HepG2 (cell line): Measurements from ENCODE around the gene CYLD. TPM values are rescaled to one million over a fixed set of nuclear protein-coding genes. Genes with fewer than 3 reads are reported as not detected.

Source experiments
- CREM ChIP-seq, 2 experiments: sonication (generic) in 1 of 2; formaldehyde crosslinking in 1 of 2; IDR thresholded peaks; 2 replicates each; pipeline versions ENCODE4 v1.4.0 to v1.6.1; 2016 to 2020; ENCODE audit warnings: antibody characterized with exemption in 1 of 2, mild to moderate bottlenecking in 1 of 2, missing genetic modification reagents in 1 of 2
- FIP1L1 ChIP-seq: fragments of 200-400 bp; formaldehyde crosslinking; IDR thresholded peaks from 2 replicates; pipeline ENCODE4 v1.6.1; 2018; ENCODE audit warnings: low read depth, mild to moderate bottlenecking, low read length, moderate library complexity, borderline replicate concordance; ENCODE audit not compliant: insufficient read depth
- GATAD1 ChIP-seq: IDR thresholded peaks from 2 replicates; pipeline ENCODE4 v1.6.1; 2016; ENCODE audit warnings: missing genetic modification reagents, missing compliant biosample characterization
- MAFG ChIP-seq: sonication (generic); formaldehyde crosslinking; IDR thresholded peaks from 2 replicates; pipeline ENCODE4 v1.5.1; 2020; ENCODE audit warnings: mild to moderate bottlenecking, missing genetic modification reagents
- MEIS1 ChIP-seq: sonication (generic); formaldehyde crosslinking; IDR thresholded peaks from 2 replicates; pipeline ENCODE4 v1.9.0; 2021; ENCODE audit warnings: mild to moderate bottlenecking, missing genetic modification reagents, moderate library complexity, borderline replicate concordance
- NCOA2 ChIP-seq: sonication (generic); formaldehyde crosslinking; IDR thresholded peaks from 2 replicates; pipeline ENCODE4 v1.8.0; 2022; ENCODE audit warnings: inconsistent platforms
- PRMT3 ChIP-seq: sonication (generic); formaldehyde crosslinking; IDR thresholded peaks from 2 replicates; pipeline ENCODE4 v1.8.1; 2022; ENCODE audit warnings: low read depth, mild to moderate bottlenecking, moderate library complexity, missing genetic modification reagents, borderline replicate concordance
- SMAD3 ChIP-seq: sonication (generic); formaldehyde crosslinking; IDR thresholded peaks from 2 replicates; pipeline ENCODE4 v1.4.0; 2020; ENCODE audit warnings: missing genetic modification reagents
- SP2 ChIP-seq: sonication (generic); formaldehyde crosslinking; IDR thresholded peaks from 2 replicates; pipeline ENCODE4 v1.5.1; 2020; ENCODE audit warnings: mild to moderate bottlenecking, missing genetic modification reagents
- SUZ12 ChIP-seq: fragments of 150-350 bp; IDR thresholded peaks from 2 replicates; pipeline ENCODE4 v1.6.1; 2014; ENCODE audit warnings: low read depth, low read length
- ZBTB33 ChIP-seq: sonication (generic); formaldehyde crosslinking; IDR thresholded peaks from 2 replicates; pipeline ENCODE4 v1.4.0; 2020; ENCODE audit warnings: missing genetic modification reagents
- ZFP1 ChIP-seq: IDR thresholded peaks from 2 replicates; pipeline ENCODE4 v1.6.1; 2016
- ZNF367 ChIP-seq: sonication (generic); formaldehyde crosslinking; IDR thresholded peaks from 2 replicates; pipeline ENCODE4 v1.4.0; 2020; ENCODE audit warnings: missing genetic modification reagents, borderline replicate concordance
- ZNF414 ChIP-seq: sonication (generic); formaldehyde crosslinking; IDR thresholded peaks from 2 replicates; pipeline ENCODE4 v1.5.0; 2020; ENCODE audit warnings: missing genetic modification reagents
- ZNF564 ChIP-seq: sonication (generic); formaldehyde crosslinking; IDR thresholded peaks from 2 replicates; pipeline ENCODE4 v1.8.1; 2023; ENCODE audit warnings: mild to moderate bottlenecking, missing genetic modification reagents
- ZNF749 ChIP-seq: sonication (generic); formaldehyde crosslinking; IDR thresholded peaks from 2 replicates; pipeline ENCODE4 v1.8.0; 2022; ENCODE audit warnings: mild to moderate bottlenecking, missing genetic modification reagents, moderate library complexity, borderline replicate concordance
- ZNF816 ChIP-seq: sonication (generic); formaldehyde crosslinking; IDR thresholded peaks from 2 replicates; pipeline ENCODE4 v1.8.0; 2022; ENCODE audit warnings: missing genetic modification reagents, mild to moderate bottlenecking, borderline replicate concordance
- ZNF878 ChIP-seq: sonication (generic); formaldehyde crosslinking; IDR thresholded peaks from 2 replicates; pipeline ENCODE4 v1.8.1; 2023; ENCODE audit warnings: mild to moderate bottlenecking, missing genetic modification reagents, moderate library complexity
- ZSCAN9 ChIP-seq: IDR thresholded peaks from 2 replicates; pipeline ENCODE4 v1.6.1; 2016; ENCODE audit warnings: borderline replicate concordance
- polyA plus RNA-seq, 8 experiments: library from polyadenylated mRNA; depleted of rRNA in 3 of 8; stranded (reverse) in 7 of 8; unstranded in 1 of 8; fragments of >200 nt; fragmentation: Illumina TruSeq in 4 of 8; extraction: Trizol in 4 of 8; gene quantifications; 2 replicates each; pipeline versions ENCODE4 v1.2.1 to v1.2.3, GENCODE V29; 2011 to 2016; ENCODE audit warnings: low read depth in 4 of 8, missing spikeins in 1 of 8, mixed read lengths in 1 of 8; ENCODE audit not compliant: insufficient read depth in 1 of 8
- total RNA-seq, 5 experiments: library from RNA; depleted of rRNA; stranded (reverse); fragments of >200 nt; fragmentation: Illumina TruSeq; extraction: Trizol; gene quantifications; 2 replicates each; pipeline ENCODE4 v1.2.3, GENCODE V29; 2016; ENCODE audit warnings: low read depth in 1 of 5
- TF ChIP-seq, protein P1 (sequence below): sonication (generic); formaldehyde crosslinking; IDR thresholded peaks from 2 replicates; pipeline ENCODE4 v1.9.0; 2021; ENCODE audit warnings: missing genetic modification reagents, borderline replicate concordance
- TF ChIP-seq, protein P2 (sequence below): sonication (generic); formaldehyde crosslinking; IDR thresholded peaks from 2 replicates; pipeline ENCODE4 v1.8.0; 2022; ENCODE audit warnings: missing genetic modification reagents, mild to moderate bottlenecking, inconsistent platforms, borderline replicate concordance

The CYLD gene
- total and polyA plus RNA-seq, 2 of the 13 experiments (the other 11 are each of a cell fraction or from before 2014, with no cell fraction given), result 6.1 to 11.4 TPM

DNA sequence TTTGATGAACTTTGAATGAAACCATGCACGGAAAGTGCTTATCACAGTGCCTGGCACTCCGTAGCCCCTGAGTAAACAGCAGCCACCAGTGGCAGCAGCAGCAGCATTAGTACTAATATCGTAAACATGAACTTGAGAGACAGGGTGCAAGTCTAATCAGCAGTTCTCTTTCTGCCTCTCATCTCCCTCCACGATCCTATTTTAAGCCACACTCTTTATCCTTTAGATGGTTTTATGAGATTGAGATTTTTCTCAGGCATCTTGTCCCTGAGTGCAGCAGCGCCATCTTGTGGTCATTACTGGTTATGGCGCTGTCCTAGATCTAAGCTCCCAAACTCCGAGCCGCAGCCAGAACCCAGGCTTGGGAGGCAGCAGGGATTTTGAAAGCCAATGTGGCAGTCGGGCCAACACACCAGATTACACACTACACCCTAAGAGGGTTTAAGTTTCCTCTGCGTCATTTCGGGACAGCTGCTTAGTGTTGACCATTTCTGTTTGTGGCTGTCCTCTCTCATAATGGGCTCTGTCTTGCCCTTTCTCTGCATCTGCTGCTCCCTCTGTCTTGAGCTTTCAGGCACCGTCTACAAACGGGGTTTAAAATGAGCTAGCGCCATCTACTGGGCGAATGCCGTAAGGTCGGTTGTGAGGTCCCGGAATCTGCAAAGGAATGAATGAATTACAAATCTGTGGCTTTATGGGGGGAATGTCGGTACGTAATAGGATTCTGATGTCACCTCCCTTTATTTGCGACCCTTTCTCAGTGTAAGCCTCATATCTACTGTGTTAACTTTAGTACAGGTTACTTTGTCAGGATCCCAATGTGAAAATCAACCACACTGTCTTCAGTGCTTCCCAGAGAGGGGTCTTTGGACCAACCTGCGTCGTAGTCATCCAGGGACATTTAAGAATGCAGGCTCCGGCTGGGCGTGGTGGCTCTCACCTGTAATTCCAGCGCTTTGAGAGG, 64.5 kb downstream of the CYLD start (continued):
- TF ChIP-seq PRMT3 (CRISPR knock-in tag) (no peak), CREM (IDR thresholded peaks at IDR 0.05) (0 out of 2 replicates have a peak, but pooled peaks have one; percentile 28), CREM (CRISPR knock-in tag; IDR thresholded peaks at IDR 0.05) (no peak), ZNF749 (CRISPR knock-in tag) (no peak), SP2 (no peak), FIP1L1 (no peak), SMAD3 (CRISPR knock-in tag) (peak; percentile 61; the same call in 1 of the 2 replicates), ZNF564 (CRISPR knock-in tag) (no peak), NCOA2 (CRISPR knock-in tag) (no peak), ZNF367 (CRISPR knock-in tag) (no peak), SUZ12 (no peak), ZNF878 (CRISPR knock-in tag) (no peak), ZNF414 (CRISPR knock-in tag) (0 out of 2 replicates have a peak, but pooled peaks have one; percentile 77), GATAD1 (CRISPR knock-in tag) (peak; percentile 46; the same call in 1 of the 2 replicates), ZFP1 (no peak), ZBTB33 (peak; percentile 13; the same call in 1 of the 2 replicates), ZNF816 (CRISPR knock-in tag) (no peak), MEIS1 (peak; percentile 78; the same call in 1 of the 2 replicates), MAFG (CRISPR knock-in tag) (no peak), ZSCAN9 (CRISPR knock-in tag) (no peak)
- TF ChIP-seq, protein P1, sequence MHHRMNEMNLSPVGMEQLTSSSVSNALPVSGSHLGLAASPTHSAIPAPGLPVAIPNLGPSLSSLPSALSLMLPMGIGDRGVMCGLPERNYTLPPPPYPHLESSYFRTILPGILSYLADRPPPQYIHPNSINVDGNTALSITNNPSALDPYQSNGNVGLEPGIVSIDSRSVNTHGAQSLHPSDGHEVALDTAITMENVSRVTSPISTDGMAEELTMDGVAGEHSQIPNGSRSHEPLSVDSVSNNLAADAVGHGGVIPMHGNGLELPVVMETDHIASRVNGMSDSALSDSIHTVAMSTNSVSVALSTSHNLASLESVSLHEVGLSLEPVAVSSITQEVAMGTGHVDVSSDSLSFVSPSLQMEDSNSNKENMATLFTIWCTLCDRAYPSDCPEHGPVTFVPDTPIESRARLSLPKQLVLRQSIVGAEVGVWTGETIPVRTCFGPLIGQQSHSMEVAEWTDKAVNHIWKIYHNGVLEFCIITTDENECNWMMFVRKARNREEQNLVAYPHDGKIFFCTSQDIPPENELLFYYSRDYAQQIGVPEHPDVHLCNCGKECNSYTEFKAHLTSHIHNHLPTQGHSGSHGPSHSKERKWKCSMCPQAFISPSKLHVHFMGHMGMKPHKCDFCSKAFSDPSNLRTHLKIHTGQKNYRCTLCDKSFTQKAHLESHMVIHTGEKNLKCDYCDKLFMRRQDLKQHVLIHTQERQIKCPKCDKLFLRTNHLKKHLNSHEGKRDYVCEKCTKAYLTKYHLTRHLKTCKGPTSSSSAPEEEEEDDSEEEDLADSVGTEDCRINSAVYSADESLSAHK (CRISPR knock-in tag), result no peak
- TF ChIP-seq, protein P2, sequence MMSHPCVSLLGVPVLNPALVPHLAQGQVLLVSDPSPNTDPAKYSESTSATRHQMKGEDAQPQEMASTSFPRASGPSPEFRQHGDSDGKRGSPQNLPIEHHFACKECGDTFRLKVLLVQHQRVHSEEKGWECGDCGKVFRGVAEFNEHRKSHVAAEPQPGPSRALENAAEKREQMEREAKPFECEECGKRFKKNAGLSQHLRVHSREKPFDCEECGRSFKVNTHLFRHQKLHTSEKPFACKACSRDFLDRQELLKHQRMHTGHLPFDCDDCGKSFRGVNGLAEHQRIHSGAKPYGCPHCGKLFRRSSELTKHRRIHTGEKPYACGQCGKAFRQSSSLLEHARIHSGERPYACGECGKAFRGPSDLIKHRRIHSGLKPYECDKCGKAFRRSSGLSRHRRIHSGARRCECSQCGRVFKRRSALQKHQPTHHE (CRISPR knock-in tag), result no peak; the same call in 1 of the 2 replicates
